Activated CD4-positive, alpha-beta T cell treated with anti-CD3 and anti-CD28 coated beads, Interleukin-2, amount 50 U/mL, for 4 hours (primary cell): ENCODE results near the gene PITRM1.
"Not testable (repeated sequence)": the region's sequence is repeated elsewhere in the genome, so short reads cannot be mapped to it uniquely, and the experiment has no call there.

ENCODE experiments used
- DNase-seq, 2 experiments: peaks; one replicate each; pipeline ENCODE4 v3.0.0-alpha.2; 2020

The PITRM1 gene

GRCh38 chr10:3172446-3173170 is at the start of gene PITRM1:
Gene PITRM1 (minus strand): TSS chr10:3172782. CDS start chr10:3172772, 10 bp downstream.
- DNase-seq, result peak; percentile 98 to 99

- DNase-seq, result no peak
These were observed 49.5 kb upstream of the PITRM1 start for GRCh38 chr10:3222068-3222467.

GRCh38 chr10:3221601-3222000 is 49.0 kb upstream of the PITRM1 start:
- DNase-seq, result not testable (repeated sequence)

GRCh38 chr10:3220853-3221252 is 48.3 kb upstream of the PITRM1 start:
- no peak for DNase-seq

GRCh38 chr10:3219021-3219628 is 46.5 kb upstream of the PITRM1 start:
- DNase-seq, result not testable (repeated sequence)

- DNase-seq, result no peak
These were observed 45.3 kb upstream of the PITRM1 start for GRCh38 chr10:3217853-3218252.

- DNase-seq, result no peak
These were observed 44.7 kb upstream of the PITRM1 start for GRCh38 chr10:3217301-3217700.

- DNase-seq, result no peak
These were observed 42.7 kb upstream of the PITRM1 start for GRCh38 chr10:3215153-3215775.

- DNase-seq, result no peak
These were observed 41.4 kb upstream of the PITRM1 start for GRCh38 chr10:3213758-3214515.

GRCh38 chr10:3213208-3213607 is 40.6 kb upstream of the PITRM1 start:
- no peak for DNase-seq

GRCh38 chr10:3210251-3210877 is 37.8 kb upstream of the PITRM1 start:
- DNase-seq, result no peak

- DNase-seq, result no peak
These were observed 36.2 kb upstream of the PITRM1 start for GRCh38 chr10:3208481-3209406.

- DNase-seq, result no peak
These were observed 34.8 kb upstream of the PITRM1 start for GRCh38 chr10:3207351-3207750.

- no peak for DNase-seq
These were observed 34.1 kb upstream of the PITRM1 start for GRCh38 chr10:3206511-3207157.

GRCh38 chr10:3203972-3204371 is 31.4 kb upstream of the PITRM1 start:
- DNase-seq, result no peak

- DNase-seq, result no peak
These were observed 30.6 kb upstream of the PITRM1 start for GRCh38 chr10:3203016-3203811.

GRCh38 chr10:3201796-3202195 is 29.2 kb upstream of the PITRM1 start:
- DNase-seq, result no peak

GRCh38 chr10:3199488-3199887 is 26.9 kb upstream of the PITRM1 start:
- DNase-seq, result no peak

- DNase-seq, result no peak
These were observed 26.3 kb upstream of the PITRM1 start for GRCh38 chr10:3198900-3199299.

- peak; percentile 58 to 63 for DNase-seq
These were observed 24.9 kb upstream of the PITRM1 start for GRCh38 chr10:3197348-3198003.
